NCI-H1930 (cell line): ENCODE results near the gene VKORC1.

Experiments used
- DNase-seq, 2 experiments: peaks; one replicate each; lab custom pipeline; 2025; lab: John Stamatoyannopoulos, UW

Gene VKORC1

DNA sequence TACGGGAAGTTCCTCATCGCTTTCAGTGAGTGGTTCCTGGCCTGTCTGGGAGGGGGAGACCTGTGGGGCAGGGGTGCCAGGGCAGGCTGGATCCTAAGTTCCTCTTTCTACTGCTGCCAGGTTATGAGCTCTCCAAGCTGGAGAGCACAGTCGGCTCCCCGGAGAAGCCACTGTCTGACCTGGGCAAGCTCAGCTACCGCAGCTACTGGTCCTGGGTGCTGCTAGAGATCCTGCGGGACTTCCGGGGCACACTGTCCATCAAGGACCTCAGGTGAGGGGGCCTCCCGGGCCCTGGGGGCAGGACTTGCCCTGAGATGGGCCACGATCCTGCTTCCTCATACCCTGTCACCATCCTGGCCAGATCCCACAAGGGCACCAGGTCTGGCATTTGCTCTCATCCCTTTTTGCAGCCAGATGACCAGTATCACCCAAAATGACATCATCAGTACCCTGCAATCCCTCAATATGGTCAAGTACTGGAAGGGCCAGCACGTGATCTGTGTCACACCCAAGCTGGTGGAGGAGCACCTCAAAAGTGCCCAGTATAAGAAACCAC lies 35.8 kb upstream of the VKORC1 start:
- no peak for DNase-seq

DNA sequence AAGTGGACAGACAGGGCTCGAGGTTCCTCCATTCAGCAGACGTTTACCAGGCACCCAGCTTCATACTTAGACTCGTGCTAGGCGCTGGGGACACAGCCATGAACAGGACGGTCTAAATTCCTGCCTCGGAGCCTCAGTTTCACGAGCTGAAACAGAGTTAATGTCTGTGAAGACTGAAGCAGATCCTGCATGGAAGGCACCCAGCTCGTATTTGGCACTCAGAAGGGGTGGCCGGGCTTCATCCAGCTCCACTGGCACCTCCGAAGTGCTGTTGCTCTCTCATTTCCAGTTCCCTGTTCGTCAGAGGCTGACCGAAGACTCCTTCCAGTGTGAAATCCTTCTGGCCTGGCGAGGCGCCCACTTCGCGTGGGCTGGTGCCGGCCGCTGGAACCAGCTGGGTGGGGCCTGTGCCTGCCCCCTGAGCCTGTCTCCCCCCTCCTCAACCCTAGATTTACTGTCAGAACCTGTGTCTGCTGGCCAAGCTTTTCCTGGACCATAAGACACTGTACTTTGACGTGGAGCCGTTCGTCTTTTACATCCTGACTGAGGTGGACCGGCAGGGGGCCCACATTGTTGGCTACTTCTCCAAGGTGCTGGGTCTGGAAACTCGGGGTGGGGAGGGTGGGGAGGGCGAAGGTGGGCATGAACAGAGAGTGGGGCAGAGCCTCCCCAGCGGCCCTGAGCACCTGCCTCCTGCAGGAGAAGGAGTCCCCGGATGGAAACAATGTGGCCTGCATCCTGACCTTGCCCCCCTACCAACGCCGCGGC lies 35.2 kb upstream of the VKORC1 start:
- no peak for DNase-seq

DNA sequence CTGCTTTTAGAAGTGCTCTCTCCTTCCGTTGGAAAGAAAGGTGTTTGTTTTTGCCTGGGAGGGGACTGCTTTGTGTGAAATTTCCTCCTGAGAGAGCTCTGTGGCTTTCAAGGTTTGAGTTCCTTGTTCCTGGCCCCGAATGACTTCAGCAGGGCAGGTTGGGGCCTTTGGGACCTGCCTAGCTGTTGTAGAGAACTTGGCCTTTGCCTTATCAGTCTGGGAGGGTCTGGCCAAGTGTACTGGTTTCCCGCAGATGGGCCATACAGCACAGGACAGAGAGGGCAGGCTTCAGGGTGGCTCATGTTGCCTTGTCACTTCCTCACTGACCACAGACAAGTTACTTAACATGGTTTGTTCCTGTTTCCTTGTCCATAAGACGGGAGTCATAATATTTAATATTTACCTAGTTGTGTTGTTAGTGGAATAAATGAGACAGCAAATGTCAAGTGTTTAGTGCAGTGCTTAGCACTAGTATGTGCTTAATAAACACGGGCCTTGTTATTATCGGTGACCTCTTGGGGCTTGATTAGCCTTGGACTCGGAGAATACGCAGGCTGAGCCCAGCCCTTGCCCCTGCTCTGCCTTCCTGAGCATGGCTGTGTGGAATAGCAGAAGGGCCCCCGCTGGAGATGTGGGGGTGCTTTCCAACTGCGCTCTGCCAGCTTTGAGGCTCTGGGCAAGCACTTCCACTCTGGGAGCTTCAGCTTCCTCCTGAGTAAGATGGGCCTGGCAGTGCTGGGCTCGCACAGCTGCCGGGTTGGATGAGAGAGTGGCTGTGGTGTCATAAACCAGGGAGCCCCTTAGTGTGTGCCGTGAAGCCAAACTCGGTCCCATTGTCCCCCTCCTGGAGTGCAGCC lies 34.3 kb upstream of the VKORC1 start:
- no peak for DNase-seq

DNA sequence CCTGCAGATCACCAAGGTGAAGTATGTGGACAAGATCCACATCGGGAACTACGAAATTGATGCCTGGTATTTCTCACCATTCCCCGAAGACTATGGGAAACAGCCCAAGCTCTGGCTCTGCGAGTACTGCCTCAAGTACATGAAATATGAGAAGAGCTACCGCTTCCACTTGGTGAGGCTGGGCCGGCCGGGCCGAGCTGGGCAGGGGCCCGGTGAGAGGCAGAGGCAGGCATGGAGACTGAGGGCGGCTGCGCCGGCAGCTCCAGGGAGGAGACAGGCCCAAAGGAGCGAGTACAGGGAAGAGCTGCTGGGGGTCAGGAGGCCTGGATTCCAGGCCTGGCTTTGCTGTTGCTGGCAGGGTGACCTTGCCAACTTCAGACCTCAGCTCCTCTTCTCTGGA lies 32.6 kb upstream of the VKORC1 start:
- no peak for DNase-seq

DNA sequence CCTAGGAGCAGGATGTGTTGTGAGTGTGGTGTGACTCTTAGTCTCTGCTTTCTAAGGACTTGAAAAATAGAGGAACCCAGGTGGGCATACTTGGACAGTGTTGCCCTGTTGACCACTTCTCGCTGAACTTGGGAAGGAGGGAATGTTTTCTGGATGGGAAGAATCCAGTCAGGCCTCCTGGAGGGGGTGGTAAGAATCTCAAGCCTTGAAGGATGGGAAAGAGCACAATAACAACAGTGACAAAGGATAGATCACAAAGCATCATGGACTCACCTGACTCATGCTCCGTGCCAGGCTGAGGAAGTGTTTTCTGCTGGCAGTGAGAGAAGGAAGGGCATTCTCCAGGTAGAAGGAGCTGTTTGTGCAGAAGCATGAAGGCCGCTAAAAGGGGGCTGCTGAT lies 31.2 kb upstream of the VKORC1 start:
- no peak for DNase-seq

DNA sequence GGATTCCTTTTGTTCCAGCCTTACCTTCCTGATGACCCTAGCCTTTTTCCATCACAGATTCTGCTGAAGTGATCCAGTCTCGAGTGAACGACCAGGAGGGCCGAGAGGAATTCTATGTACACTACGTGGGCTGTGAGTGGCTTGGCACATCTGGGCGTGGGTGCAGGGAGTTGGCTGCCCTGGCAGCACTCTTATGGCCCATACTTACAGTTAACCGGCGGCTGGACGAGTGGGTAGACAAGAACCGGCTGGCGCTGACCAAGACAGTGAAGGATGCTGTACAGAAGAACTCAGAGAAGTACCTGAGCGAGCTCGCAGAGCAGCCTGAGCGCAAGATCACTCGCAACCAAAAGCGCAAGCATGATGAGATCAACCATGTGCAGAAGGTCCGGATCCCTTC lies 25.5 kb upstream of the VKORC1 start:
- no peak for DNase-seq

DNA sequence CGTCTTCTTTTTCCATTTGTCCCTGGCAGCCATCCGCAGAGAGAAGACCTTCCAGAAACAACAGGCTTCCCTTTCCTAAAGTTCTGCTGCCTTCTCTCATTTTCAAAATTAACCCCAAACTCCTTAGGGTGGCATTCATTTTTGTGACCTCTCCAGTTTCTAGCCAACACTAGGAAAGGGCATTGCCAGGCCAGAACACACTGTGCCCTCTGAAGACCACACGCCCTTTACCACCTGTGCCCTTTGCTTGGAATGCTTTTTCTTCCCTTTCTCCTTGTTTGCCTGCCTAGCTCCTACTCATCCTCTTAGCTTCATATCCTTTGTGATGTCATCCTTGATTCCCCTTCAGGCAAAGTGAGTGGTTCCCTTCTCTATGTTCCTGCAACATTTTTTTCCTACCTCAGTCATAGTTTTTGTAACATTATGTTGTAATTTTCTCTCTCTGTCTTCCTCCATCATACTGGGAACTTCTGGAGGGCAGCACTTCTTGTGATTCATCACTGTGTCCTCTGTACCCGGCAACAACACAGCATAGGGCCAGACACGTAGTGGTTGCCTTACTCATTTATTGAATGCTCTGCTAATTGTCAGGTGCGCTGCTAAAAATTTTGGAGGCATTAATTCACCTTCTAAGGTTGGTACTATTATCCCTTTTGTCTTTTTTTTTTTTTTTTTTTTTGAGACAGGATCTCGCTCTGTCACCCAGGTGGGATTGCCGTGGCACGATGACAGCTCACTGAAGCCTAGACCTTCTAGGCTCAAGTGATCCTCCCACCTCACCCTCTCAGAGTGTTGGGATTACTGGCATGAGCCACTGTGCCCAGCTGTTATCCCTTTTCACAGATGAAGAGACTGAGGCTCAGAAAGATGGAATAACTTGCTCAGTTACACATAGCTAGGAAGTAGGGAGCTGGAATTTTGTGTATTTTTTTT lies 23.9 kb upstream of the VKORC1 start:
- DNase-seq = no peak

DNA sequence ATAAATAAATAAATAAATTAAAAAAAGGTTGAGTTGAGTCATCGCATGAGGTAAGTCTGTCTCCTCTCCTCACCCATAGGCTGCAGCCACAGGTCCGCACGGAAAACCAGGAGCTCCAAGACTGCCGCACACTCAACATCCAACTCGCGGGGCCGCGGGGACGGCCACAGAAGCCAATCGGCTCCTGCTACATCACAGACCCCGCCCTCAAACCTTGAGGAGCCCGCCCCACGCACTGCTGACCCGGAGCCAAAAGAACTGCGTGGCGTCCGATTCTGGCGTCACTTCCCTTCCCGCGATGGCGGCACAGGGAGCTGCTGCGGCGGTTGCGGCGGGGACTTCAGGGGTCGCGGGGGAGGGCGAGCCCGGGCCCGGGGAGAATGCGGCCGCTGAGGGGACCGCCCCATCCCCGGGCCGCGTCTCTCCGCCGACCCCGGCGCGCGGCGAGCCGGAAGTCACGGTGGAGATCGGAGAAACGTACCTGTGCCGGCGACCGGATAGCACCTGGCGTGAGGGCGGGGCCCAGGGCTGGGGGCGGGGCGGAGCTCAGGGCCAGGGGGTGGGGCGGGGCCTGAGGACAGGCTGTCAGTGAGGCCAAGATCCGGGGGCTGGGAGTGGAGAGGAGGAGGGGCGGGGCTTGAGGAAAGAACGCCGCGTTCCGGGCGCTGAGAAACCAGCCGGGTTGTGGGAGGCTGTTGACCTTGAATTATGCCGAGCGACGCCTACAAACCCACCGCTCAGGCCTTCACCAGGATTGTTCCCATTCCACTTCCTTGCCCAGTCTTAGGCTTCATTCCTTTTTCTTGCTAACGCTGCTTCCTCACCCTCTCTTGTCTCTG lies 23.0 kb upstream of the VKORC1 start, which contains the start of gene KAT8:
Gene KAT8 (plus strand): TSS at position 281 of the 839 bp plus-strand sequence. CDS start 18 bp downstream, at position 299.
- DNase-seq = peak; percentile 99

DNA sequence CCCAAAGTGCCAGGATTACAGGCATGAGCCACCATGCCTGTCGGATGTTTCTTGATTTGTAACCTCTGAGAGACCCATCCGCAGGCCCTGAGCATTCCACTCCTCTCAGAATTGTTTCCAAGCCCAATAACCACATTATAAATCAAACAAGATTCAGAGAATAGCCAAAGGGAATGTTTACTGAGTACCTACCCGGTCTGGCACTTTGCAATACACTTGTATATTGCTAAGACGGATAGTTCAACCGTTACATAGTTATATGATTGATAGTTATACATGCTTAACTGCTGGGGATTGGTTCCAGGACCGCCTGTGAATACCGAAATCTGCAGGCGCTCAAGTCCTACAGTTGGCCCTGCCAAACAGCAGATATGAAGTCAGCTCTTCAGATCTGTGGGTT lies 19.9 kb upstream of the VKORC1 start:
- no peak for DNase-seq

DNA sequence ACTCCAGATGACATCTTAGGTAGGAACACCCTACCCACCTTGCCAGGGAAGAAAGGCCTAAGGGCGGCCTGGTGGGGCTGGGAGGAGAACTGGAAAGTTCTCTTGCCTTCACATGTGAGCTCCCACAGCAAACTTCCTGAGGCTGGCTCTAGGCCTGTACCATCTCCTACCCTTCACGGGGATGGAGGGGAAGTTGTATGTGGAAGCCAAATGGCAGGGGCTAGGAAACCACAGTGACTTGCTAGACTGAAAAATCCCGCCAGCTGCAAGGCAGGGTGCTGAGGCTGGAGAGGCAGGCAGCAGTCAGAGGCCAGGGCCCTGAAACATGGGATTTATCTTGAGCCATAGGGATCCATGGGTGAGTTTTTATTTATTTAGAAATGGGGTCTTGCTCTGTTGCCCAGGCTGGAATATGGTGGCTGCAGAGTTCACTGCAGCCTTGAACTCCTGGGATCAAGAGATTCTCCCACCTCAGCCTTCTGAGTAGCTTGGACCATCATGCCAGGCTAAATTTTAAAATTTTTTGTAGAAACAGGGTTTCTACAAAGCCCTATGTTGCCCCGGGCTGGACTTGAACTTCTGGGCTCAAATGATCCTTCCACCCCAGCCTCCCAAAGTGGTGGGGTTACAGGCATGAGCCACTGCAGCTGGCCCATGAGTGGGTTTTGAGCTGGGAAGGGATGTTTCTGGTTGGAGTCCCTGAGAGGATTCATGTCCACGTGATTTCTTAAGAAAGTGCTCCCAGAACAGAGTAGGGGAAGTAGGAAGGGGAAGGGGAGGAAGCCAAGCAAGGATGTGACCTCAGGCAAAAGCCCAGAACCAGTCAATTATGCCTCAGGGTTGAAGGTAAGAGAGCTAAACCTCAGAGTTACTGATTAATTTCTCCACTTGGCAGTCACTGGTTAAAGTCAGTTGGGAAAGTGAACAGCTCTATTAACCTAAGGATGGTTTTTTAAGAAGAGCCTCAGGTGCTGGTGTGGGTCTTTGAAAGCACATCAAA lies 18.8 kb upstream of the VKORC1 start:
- no peak for DNase-seq

DNA sequence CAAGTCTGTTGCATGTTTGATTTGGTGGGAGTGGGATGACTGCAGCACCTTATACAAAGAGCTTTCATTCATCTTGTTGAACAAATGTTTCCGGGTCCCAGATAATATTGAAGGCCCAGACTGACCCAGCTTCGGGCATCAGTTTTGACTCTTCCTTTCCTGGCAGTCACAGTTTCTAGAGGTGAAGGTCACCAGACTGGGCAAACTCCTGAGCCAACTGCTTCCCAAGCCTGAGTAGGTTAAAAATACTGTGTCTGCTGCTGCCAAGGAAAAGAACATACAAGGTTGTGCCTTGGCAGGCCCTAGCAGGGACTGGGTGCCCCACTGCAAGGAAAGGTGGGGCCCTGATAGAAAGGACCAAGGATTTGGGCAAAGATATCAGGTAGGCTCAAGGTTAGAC lies 18.1 kb upstream of the VKORC1 start:
- no peak for DNase-seq

DNA sequence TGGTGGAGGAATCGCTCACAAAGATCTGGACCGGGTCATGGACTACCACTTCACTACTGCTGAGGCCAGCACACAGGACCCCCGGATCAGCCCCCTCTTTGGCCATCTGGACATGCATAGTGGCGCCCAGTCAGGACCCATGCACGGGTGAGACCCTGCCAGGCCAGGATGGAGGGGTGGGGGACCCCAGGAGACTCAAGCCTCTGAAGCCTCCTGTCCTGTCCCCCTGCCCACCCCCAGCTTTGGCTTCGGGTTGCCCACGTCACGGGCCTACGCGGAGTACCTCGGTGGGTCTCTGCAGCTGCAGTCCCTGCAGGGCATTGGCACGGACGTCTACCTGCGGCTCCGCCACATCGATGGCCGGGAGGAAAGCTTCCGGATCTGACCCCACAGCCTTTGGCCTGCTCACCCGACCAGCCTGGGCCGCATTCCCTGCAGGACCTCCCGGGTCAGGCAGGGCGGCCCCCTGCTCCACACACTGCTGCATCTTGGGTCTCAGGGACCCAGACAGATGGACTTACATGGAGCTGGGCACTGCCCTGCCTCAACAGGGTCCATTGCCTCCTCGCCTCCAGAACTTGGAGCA lies 17.4 kb upstream of the VKORC1 start:
- no peak for DNase-seq

DNA sequence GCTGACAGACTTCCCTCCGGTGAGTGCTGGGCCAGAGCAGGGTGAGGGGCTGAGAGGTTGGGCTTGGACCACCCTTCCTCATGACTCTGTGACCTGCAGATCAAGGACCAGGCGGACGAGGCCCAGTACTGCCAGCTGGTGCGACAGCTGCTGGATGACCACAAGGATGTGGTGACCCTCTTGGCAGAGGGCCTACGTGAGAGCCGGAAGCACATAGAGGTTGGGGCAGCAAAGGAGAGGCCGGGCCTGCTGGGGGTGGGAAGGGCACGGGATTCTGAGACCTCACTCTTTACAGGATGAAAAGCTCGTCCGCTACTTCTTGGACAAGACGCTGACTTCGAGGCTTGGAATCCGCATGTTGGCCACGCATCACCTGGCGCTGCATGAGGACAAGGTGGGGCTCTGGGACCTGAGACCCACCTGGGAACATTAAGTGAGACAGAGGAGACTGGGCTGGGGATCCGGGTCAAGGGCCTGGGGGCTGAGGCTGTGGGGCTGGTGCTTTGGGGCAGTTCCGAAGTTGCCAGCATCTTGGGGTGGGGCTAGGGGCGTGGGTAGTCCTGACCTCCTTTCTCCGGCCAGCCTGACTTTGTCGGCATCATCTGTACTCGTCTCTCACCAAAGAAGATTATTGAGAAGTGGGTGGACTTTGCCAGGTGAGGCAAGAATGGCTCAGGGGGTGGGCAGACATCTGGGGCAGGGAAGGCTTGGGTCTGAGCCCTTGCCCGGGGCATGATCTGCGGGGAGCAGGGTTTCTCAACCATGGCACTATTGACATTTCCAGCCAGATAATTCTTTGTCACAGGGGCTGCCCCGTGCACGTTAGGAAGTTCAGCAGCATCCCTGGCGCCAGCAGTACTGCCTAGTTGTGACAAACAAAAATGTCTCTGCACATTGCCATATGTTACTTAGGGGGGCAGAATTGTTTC lies 15.8 kb upstream of the VKORC1 start:
- DNase-seq = no peak

DNA sequence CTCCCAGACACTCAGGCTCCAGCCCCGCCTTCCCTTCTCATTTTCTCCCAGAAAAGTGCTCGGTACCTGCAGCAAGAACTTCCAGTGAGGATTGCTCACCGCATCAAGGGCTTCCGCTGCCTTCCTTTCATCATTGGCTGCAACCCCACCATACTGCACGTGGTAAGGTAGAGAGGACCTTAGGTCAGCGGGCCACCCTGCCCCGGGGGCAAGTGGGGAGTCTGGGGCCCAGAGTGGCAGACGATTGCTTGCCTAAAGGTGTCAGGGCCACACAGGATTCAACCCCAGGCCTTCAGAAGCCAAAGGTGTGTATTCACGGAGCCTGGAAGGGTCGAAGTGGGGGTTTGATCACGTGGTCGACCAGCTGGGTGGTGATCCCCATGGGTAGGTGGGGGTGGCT lies 15.0 kb upstream of the VKORC1 start:
- DNase-seq = no peak

DNA sequence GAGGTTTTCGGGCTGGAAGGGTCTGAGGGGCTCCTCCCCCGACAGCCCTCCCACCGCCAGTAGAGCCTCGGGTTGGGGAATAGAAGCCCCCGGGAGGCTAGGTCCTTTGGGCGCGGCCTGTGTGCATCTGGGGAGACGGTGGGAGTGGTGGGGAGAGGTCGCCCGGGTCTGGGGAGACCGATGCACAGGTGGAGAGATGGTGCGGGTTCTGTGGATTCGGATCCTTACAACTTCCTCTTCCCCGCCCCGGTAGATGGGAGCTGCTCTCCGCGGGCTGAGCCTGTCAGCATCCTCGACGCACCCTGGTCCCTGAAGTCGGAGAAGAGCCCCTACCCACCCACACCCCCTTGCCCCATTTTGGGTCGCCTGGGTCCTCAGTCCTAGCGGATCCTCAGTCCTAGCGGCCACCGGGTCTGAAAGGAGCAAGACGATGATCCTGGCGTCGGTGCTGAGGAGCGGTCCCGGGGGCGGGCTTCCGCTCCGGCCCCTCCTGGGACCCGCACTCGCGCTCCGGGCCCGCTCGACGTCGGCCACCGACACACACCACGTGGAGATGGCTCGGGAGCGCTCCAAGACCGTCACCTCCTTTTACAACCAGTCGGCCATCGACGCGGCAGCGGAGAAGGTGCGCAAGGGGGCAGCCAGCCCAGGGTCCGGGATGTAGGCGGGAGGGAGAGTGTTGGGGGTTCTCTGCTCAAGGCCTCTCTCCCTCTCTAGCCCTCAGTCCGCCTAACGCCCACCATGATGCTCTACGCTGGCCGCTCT lies 14.4 kb upstream of the VKORC1 start:
- no peak for DNase-seq

DNA sequence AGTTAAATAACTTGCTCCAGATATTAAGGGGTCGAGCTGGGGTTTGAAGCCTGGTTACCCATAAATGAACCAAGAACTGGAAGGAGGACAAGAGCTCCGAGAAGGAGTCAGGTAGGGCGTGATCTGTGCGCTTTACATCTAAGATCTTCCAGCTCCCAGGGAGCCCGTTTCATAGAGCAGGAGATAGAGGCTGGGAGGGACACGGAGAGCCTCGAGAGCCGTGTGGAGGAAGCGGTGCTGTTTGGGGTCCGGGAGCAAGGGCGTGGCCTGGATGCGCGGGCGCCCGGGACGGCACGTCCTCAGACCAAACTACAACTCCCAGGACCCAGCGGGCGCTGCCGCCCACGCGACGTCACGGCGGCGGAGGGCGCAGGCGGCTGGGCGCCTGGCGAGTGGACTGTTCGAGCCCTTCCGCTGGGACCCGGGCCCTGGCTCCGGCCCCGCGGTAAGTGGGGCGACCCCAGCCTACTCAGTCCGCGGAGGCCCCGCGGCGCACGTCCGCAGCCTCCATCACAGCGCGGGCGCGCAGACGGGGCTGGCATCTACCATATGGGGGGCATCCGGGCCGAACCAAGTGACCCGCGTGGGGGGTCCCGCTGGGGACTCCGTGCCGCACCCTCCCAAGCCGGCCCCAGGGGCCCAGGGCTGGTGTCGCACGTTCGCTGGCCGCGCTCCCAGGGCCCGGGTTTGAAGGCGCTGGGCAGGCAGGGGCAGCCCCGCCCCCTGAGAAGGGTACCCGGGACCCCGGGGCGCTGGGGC lies 13.6 kb upstream of the VKORC1 start, which contains the start of gene BCKDK:
Gene BCKDK (plus strand): TSS at position 352 of the 759 bp plus-strand sequence. CDS start 838 bp downstream, outside the sequence.
- DNase-seq = peak; percentile 51 to 76
